GM12878 (cell line): ENCODE data around the gene TEPSIN. TPM values are rescaled to one million over a fixed set of nuclear protein-coding genes. Genes with fewer than 3 reads are reported as not detected.

Experiments
- EED ChIP-seq: sonication (generic); IDR thresholded peaks from 2 replicates; pipeline ENCODE4 v1.6.1; 2016; ENCODE audit warnings: antibody characterized with exemption, low read depth
- EGR1 ChIP-seq, 2 experiments: IDR thresholded peaks; 1 replicate in 1 of 2; 2 replicates in 1 of 2; pipeline ENCODE4 v1.6.1; 2011 to 2012; ENCODE audit warnings: low read depth in 2 of 2, low read length in 2 of 2, borderline replicate concordance in 1 of 2, mild to moderate bottlenecking in 1 of 2, moderate library complexity in 1 of 2
- ETV6 ChIP-seq, 2 experiments: fragments of 450-650 bp in 1 of 2; IDR thresholded peaks in 1 of 2; conservative IDR thresholded peaks in 1 of 2; 2 replicates each; pipeline ENCODE4 v1.6.1; 2014; ENCODE audit warnings: antibody characterized with exemption in 1 of 2, borderline replicate concordance in 1 of 2, low read depth in 1 of 2, mild to moderate bottlenecking in 1 of 2, moderate library complexity in 1 of 2
- GATAD2B ChIP-seq: fragments of 450-650 bp; conservative IDR thresholded peaks from 2 replicates; pipeline ENCODE4 v1.6.1; 2017; ENCODE audit warnings: low read depth, mild to moderate bottlenecking, moderate library complexity
- HCFC1 ChIP-seq: fragments of 150-350 bp; IDR thresholded peaks from 2 replicates; pipeline ENCODE4 v1.6.1; 2014; ENCODE audit warnings: low read length
- NR2F1 ChIP-seq: fragments of 450-650 bp; conservative IDR thresholded peaks from 2 replicates; pipeline ENCODE4 v1.6.1; 2017; ENCODE audit warnings: mild to moderate bottlenecking
- NRF1 ChIP-seq: conservative IDR thresholded peaks from 2 replicates; pipeline ENCODE4 v1.6.1; 2011; ENCODE audit warnings: mild to moderate bottlenecking, low read depth, low read length, improper control_type of control experiment
- POLR2AphosphoS2 ChIP-seq: IDR thresholded peaks from 2 replicates; pipeline ENCODE4 v1.6.1; 2011; ENCODE audit warnings: low read depth, mild to moderate bottlenecking, low read length, improper control_type of control experiment, moderate library complexity
- RELA ChIP-seq: fragments of 450-650 bp; IDR thresholded peaks from 2 replicates; pipeline ENCODE4 v1.8.0; 2014; ENCODE audit warnings: borderline replicate concordance; ENCODE audit not compliant: partially characterized antibody
- RFX5 ChIP-seq: IDR thresholded peaks from 2 replicates; pipeline ENCODE4 v1.6.1; 2011; ENCODE audit warnings: low read depth, low read length, improper control_type of control experiment
- SP1 ChIP-seq: IDR thresholded peaks from one replicate; pipeline ENCODE4 v1.6.1; 2011; ENCODE audit warnings: low read depth, low read length
- TAF1 ChIP-seq: IDR thresholded peaks from 2 replicates; pipeline ENCODE4 v1.6.1; 2011; ENCODE audit warnings: mild to moderate bottlenecking, low read depth, low read length, borderline replicate concordance
- ZNF24 ChIP-seq: fragments of 450-650 bp; IDR thresholded peaks from 2 replicates; pipeline ENCODE4 v1.6.1; 2017; ENCODE audit warnings: antibody characterized with exemption, mild to moderate bottlenecking
- ZNF622 ChIP-seq: fragments of 450-650 bp; IDR thresholded peaks from 2 replicates; pipeline ENCODE4 v1.6.1; 2017; ENCODE audit warnings: mild to moderate bottlenecking, inconsistent platforms
- ZSCAN29 ChIP-seq: fragments of 450-650 bp; IDR thresholded peaks from 2 replicates; pipeline ENCODE4 v1.6.1; 2017; ENCODE audit warnings: mild to moderate bottlenecking, moderate library complexity
- polyA plus RNA-seq, 11 experiments: library from polyadenylated mRNA; depleted of rRNA in 4 of 11; unstranded in 6 of 11; stranded (reverse) in 5 of 11; fragments of >200 nt; fragmentation: Nextera tagmentation in 4 of 11; fragmentation: Illumina TruSeq in 1 of 11; extraction: Ambion mirVana in 4 of 11; extraction: Trizol in 1 of 11; gene quantifications; 1 replicate in 1 of 11; 2 replicates in 10 of 11; pipeline versions ENCODE4 v1.2.1 to v1.2.3, GENCODE V29; 2011 to 2016; ENCODE audit warnings: inconsistent platforms in 2 of 11, missing spikeins in 2 of 11, low read depth in 1 of 11
- total RNA-seq, 4 experiments: library from RNA; depleted of rRNA in 3 of 4; stranded (reverse); fragments of >200 nt in 3 of 4; fragmentation: Illumina TruSeq in 1 of 4; extraction: Trizol in 1 of 4; gene quantifications; 2 replicates each; pipeline versions ENCODE4 v1.2.1 to v1.2.3, GENCODE V29; 2013 to 2021
- TF ChIP-seq, protein P1 (sequence below): IDR thresholded peaks from 2 replicates; pipeline ENCODE4 v1.6.1; 2012; ENCODE audit warnings: improper control_type of control experiment, low read depth, low read length; ENCODE audit not compliant: insufficient replicate concordance
- TF ChIP-seq, protein P2 (sequence below): IDR thresholded peaks from 2 replicates; pipeline ENCODE4 v1.6.1; 2012; ENCODE audit warnings: low read depth, low read length, improper control_type of control experiment
- TF ChIP-seq, protein P3 (sequence below): fragments of 450-650 bp; formaldehyde crosslinking; IDR thresholded peaks from 2 replicates; pipeline ENCODE4 v1.5.0; 2022; ENCODE audit warnings: mild to moderate bottlenecking, missing genetic modification characterization

The TEPSIN gene
- total and polyA plus RNA-seq, 10 of the 15 experiments (the other 5 are each of a cell fraction or from before 2014, with no cell fraction given) = 0.87 to 36.7 (median 5.3) TPM

DNA sequence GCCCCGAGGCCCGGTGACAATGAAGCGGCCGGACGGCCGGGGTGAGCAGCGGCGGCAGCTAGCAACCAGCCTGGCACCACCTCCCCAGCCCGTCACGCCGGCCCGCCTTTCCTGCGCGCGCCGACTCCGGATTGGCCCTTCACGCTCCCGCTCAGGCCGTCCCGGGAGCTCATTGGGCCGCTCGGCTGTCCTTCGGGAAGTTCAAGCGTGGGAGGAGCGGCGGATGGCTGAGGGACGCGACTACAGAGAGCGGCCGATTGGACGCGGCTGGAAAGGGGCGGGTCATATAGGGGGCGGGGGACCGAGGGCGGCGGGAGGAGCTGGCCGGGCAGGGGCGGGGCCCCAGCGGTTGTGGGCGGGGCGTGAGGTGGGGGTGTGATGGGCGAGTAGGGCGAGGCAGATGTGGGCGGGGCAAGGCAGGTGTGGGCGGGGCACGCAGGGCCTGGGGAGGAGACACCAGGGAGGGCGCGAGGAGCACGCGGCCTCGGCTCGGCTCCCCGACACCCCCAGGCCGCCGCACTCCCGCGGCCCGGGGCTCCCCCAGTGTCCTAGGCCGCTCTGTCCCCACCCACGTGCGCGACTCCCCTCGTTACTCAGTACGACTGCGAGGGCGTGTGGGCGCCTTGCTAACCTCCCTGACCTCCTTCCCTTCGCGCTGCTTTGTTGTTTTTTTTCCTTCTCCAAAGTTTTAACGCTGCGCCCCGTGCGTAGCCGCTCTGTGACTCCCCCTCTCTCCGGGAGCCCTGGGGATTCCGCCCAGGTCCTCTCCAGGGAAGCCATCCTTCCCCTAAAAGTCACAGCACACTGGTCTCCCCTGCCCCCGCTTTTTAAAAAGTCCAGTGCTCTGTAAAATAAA lies 15.7 kb downstream of the TEPSIN start, which contains the start of gene CEP131 (continued):
- TF ChIP-seq, protein P1, sequence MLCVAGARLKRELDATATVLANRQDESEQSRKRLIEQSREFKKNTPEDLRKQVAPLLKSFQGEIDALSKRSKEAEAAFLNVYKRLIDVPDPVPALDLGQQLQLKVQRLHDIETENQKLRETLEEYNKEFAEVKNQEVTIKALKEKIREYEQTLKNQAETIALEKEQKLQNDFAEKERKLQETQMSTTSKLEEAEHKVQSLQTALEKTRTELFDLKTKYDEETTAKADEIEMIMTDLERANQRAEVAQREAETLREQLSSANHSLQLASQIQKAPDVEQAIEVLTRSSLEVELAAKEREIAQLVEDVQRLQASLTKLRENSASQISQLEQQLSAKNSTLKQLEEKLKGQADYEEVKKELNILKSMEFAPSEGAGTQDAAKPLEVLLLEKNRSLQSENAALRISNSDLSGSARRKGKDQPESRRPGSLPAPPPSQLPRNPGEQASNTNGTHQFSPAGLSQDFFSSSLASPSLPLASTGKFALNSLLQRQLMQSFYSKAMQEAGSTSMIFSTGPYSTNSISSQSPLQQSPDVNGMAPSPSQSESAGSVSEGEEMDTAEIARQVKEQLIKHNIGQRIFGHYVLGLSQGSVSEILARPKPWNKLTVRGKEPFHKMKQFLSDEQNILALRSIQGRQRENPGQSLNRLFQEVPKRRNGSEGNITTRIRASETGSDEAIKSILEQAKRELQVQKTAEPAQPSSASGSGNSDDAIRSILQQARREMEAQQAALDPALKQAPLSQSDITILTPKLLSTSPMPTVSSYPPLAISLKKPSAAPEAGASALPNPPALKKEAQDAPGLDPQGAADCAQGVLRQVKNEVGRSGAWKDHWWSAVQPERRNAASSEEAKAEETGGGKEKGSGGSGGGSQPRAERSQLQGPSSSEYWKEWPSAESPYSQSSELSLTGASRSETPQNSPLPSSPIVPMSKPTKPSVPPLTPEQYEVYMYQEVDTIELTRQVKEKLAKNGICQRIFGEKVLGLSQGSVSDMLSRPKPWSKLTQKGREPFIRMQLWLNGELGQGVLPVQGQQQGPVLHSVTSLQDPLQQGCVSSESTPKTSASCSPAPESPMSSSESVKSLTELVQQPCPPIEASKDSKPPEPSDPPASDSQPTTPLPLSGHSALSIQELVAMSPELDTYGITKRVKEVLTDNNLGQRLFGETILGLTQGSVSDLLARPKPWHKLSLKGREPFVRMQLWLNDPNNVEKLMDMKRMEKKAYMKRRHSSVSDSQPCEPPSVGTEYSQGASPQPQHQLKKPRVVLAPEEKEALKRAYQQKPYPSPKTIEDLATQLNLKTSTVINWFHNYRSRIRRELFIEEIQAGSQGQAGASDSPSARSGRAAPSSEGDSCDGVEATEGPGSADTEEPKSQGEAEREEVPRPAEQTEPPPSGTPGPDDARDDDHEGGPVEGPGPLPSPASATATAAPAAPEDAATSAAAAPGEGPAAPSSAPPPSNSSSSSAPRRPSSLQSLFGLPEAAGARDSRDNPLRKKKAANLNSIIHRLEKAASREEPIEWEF = no peak
- TF ChIP-seq EED = no peak
- no peak for TF ChIP-seq ZSCAN29
- no peak for TF ChIP-seq POLR2AphosphoS2
- no peak for TF ChIP-seq ZNF622
- TF ChIP-seq, protein P2, sequence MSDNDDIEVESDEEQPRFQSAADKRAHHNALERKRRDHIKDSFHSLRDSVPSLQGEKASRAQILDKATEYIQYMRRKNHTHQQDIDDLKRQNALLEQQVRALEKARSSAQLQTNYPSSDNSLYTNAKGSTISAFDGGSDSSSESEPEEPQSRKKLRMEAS = peak; percentile 90
- peak; percentile 26 for TF ChIP-seq RELA
- TF ChIP-seq ETV6 (conservative IDR thresholded peaks at IDR 0.05 in 1 of 2, IDR thresholded peaks at IDR 0.05 in 1 of 2; ENCODE audit: borderline replicate concordance in 1 of 2, low read depth in 1 of 2) = no peak
- TF ChIP-seq, protein P3, sequence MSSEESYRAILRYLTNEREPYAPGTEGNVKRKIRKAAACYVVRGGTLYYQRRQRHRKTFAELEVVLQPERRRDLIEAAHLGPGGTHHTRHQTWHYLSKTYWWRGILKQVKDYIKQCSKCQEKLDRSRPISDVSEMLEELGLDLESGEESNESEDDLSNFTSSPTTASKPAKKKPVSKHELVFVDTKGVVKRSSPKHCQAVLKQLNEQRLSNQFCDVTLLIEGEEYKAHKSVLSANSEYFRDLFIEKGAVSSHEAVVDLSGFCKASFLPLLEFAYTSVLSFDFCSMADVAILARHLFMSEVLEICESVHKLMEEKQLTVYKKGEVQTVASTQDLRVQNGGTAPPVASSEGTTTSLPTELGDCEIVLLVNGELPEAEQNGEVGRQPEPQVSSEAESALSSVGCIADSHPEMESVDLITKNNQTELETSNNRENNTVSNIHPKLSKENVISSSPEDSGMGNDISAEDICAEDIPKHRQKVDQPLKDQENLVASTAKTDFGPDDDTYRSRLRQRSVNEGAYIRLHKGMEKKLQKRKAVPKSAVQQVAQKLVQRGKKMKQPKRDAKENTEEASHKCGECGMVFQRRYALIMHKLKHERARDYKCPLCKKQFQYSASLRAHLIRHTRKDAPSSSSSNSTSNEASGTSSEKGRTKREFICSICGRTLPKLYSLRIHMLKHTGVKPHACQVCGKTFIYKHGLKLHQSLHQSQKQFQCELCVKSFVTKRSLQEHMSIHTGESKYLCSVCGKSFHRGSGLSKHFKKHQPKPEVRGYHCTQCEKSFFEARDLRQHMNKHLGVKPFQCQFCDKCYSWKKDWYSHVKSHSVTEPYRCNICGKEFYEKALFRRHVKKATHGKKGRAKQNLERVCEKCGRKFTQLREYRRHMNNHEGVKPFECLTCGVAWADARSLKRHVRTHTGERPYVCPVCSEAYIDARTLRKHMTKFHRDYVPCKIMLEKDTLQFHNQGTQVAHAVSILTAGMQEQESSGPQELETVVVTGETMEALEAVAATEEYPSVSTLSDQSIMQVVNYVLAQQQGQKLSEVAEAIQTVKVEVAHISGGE (CRISPR knock-in tag) = no peak
- TF ChIP-seq GATAD2B = peak; percentile 57
- TF ChIP-seq RFX5 = peak; percentile 89
- TF ChIP-seq ZNF24 = no peak
- TF ChIP-seq HCFC1 = no peak
- TF ChIP-seq SP1 = peak; percentile 99
- 0 out of 2 replicates have a peak, but pooled peaks have one; percentile 7 for TF ChIP-seq NRF1
- TF ChIP-seq EGR1 (IDR thresholded peaks at IDR 0.05; ENCODE audit: borderline replicate concordance in 1 of 2, low read depth in 2 of 2, low read length in 2 of 2) = peak in 1 of 2 experiments; percentile 79; a peak in 2 of 3 replicates
- peak; percentile 45; the same call in 1 of the 2 replicates for TF ChIP-seq TAF1
- TF ChIP-seq NR2F1 = peak; percentile 90
